ENCODE results near the gene ZNF571.

DNA sequence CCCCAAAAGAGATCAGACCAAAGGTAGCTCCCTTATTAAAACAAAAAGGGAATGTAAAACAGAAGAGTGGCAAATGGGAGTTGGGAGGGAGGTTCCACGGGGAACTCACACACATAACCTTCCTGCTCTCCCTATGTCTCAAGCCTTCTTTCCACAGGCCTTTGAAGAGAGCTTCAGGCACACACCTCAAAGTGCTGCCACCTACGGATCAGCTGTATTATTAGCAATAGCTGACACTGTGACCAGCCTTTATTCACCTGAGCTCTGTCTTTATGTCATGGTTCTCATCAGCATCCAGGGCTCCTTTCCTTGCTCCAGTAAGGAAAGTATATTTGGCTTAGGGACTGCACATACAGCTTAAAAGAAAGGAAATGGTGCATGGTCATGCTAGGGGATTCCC lies 11.3 kb downstream of the ZNF571 start:
- no peak for TF ChIP-seq EZH2phosphoT487 (IDR thresholded peaks at IDR 0.05; ENCODE audit: low read depth)
- TF ChIP-seq CTCF (IDR thresholded peaks at IDR 0.05; ENCODE audit: low read depth, low read length), result 0 out of 2 replicates have a peak, but pooled peaks have one; percentile 3

Data from OCI-LY3 (cell line).